ENCODE data around the gene ASF1B.

Gene ASF1B

DNA sequence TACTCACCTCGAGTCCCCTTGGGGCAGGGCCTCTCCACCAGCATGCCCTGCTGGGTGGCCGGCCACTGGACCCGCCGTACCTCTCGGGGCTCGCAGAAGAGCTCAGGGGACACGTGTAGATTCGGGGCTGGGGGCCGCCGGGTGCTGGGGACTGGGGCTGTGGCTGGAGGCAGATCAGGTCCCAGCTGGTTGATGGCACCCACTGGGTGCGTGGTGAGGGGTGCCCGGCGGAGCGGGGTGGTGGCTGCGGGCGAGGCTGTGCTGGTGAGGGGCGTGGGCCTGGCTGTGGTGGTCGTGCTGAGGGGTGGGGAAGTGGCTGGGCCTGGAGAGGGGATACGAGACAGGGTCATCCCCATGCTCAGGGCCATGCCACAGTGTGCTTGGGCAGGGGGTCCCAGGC lies 24.9 kb upstream of the ASF1B start:
- Histone ChIP-seq H3K9ac (no peak overlapping the region), H2AFZ (no peak overlapping the region), H3K4me1 (no peaks in the 10 kb centered on the region), H3K4me3 (ENCODE audit: low read depth, low read length) (no peak overlapping the region), H3K4me2 (ENCODE audit: low read length) (no peak overlapping the region), H3K36me3 (ENCODE audit: control insufficient read depth, insufficient read depth, low read length) (no peaks in the 10 kb centered on the region), H3K27me3 (ENCODE audit: control insufficient read depth, insufficient read depth, low read length) (no peaks in the 10 kb centered on the region), H3K9me3 (ENCODE audit: control insufficient read depth, low read length) (no peaks in the 10 kb centered on the region), H3K79me2 (no peaks in the 10 kb centered on the region), H3K27ac (no peak overlapping the region)
- TF ChIP-seq, protein P1, sequence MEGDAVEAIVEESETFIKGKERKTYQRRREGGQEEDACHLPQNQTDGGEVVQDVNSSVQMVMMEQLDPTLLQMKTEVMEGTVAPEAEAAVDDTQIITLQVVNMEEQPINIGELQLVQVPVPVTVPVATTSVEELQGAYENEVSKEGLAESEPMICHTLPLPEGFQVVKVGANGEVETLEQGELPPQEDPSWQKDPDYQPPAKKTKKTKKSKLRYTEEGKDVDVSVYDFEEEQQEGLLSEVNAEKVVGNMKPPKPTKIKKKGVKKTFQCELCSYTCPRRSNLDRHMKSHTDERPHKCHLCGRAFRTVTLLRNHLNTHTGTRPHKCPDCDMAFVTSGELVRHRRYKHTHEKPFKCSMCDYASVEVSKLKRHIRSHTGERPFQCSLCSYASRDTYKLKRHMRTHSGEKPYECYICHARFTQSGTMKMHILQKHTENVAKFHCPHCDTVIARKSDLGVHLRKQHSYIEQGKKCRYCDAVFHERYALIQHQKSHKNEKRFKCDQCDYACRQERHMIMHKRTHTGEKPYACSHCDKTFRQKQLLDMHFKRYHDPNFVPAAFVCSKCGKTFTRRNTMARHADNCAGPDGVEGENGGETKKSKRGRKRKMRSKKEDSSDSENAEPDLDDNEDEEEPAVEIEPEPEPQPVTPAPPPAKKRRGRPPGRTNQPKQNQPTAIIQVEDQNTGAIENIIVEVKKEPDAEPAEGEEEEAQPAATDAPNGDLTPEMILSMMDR (IDR thresholded peaks at IDR 0.05) = no peak

DNA sequence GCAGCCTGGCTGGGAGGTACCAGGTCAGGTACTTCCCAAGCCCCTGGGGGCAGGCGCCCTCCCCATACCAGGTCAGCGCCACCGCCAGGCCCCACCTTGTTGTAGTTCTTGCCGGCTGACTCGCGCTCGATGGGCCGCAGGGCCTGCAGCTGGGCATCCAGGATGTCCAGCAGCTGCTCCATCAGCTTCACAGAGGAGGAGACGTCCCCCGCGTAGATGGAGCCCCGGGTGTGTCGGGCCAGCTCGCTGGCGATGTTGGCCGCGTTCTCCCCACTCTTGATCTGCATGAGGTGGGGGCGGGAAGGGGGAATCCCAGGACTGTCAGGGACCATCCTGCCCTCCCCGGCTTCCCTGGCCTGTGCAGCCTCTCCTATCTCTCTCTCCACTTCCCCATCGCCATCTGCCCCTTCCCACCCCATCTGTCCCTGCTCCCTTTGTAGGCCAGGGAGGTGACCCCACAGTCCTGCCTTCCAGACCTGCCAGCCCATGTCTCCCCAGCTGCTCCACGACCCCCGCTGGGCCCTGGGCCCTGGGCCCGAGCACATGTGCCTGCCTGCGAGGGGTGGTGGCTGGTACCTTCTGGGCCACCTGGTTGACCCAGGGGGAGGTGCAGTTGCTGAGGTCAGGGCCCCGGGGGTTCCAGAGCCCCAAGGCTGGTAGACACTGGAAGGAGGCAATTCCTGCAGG lies 23.8 kb upstream of the ASF1B start:
- H2AFZ ChIP-seq = no peak overlapping the region
- TF ChIP-seq, protein P1 (IDR thresholded peaks at IDR 0.05) = no peak
- no peaks in the 10 kb centered on the region for H3K27me3 ChIP-seq (ENCODE audit: control insufficient read depth, insufficient read depth, low read length)
- H3K4me1 ChIP-seq = no peaks in the 10 kb centered on the region
- no peak overlapping the region for H3K4me3 ChIP-seq (ENCODE audit: low read depth, low read length)
- no peaks in the 10 kb centered on the region for H3K9me3 ChIP-seq (ENCODE audit: control insufficient read depth, low read length)
- no peak overlapping the region for H3K27ac ChIP-seq
- H3K36me3 ChIP-seq (ENCODE audit: control insufficient read depth, insufficient read depth, low read length) = no peaks in the 10 kb centered on the region
- no peak overlapping the region for H3K4me2 ChIP-seq (ENCODE audit: low read length)
- no peaks in the 10 kb centered on the region for H3K79me2 ChIP-seq
- no peak overlapping the region for H3K9ac ChIP-seq

DNA sequence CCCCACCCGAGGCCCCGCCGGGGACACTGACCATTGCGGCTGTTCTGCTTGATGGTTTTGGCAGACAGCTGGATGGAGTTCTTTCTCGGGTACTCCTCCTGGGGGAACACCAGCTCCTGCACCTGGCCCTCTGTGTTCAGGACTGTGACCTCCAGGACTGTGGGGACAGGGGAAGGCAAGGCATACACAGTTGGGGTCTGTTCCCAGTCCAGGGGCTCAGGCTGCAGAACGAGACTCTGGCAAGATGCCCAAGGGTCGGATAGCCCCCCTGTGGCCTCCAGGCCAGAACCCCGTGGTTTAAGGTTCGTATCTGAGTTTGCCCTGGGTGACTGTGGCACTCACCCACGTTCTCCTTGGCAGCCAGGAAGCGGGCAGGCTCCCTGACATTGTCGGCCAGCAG lies 22.7 kb upstream of the ASF1B start:
- Histone ChIP-seq H2AFZ (no peak overlapping the region), H3K27me3 (ENCODE audit: control insufficient read depth, insufficient read depth, low read length) (no peaks in the 10 kb centered on the region), H3K4me1 (no peaks in the 10 kb centered on the region), H3K27ac (no peak overlapping the region), H3K36me3 (ENCODE audit: control insufficient read depth, insufficient read depth, low read length) (no peaks in the 10 kb centered on the region), H3K79me2 (no peaks in the 10 kb centered on the region), H3K4me3 (ENCODE audit: low read depth, low read length) (no peak overlapping the region), H3K4me2 (ENCODE audit: low read length) (no peak overlapping the region), H3K9ac (no peak overlapping the region), H3K9me3 (ENCODE audit: control insufficient read depth, low read length) (no peaks in the 10 kb centered on the region)
- TF ChIP-seq, protein P1 (IDR thresholded peaks at IDR 0.05) = no peak

DNA sequence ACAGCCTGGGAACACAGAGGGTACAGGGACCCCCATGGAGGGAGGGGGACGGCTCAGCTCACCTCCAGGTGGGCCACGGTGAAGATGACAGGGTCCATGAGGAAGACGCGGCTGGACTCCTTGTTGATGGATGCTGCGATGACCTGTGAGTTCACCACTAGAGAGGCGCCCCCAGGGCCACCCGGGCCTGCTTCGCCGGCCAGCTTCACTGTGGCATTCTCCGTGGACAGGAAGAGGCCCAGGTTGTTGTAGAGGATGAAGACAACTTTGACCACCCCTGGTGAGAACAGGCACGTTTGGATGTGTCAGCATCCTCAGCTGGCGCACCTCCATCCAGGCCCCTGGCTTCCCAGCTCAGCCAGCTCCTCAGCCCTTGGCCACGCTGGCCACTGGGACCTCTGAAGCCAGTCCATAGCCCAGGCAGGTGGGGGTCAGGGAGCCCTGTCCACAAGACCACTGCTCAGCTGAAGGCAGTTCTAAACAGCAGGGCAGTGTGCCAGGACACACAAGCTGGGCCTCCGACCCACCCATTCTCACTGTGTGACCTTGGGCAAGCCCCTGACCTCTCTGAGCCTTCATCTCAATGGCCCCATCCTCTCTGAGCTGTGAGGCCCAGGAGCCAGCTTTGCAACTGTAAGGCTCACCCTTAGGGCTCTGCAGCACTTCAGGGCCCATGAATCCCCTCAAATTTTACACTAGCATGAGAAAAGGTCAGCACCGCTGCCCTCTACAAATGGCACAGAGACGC lies 22.1 kb upstream of the ASF1B start:
- Histone ChIP-seq H2AFZ (no peak overlapping the region), H3K27me3 (ENCODE audit: control insufficient read depth, insufficient read depth, low read length) (no peaks in the 10 kb centered on the region), H3K36me3 (ENCODE audit: control insufficient read depth, insufficient read depth, low read length) (no peaks in the 10 kb centered on the region), H3K4me3 (ENCODE audit: low read depth, low read length) (no peak overlapping the region), H3K9me3 (ENCODE audit: control insufficient read depth, low read length) (no peaks in the 10 kb centered on the region), H3K27ac (no peak overlapping the region), H3K4me2 (ENCODE audit: low read length) (no peak overlapping the region), H3K9ac (no peak overlapping the region), H3K4me1 (no peaks in the 10 kb centered on the region), H3K79me2 (no peaks in the 10 kb centered on the region)
- TF ChIP-seq, protein P1 (IDR thresholded peaks at IDR 0.05) = no peak

Measured in parathyroid adenoma (tissue), 2 donors.